Measurements from ENCODE around the gene RPS24. TPM values are rescaled to one million over a fixed set of nuclear protein-coding genes. Genes with fewer than 3 reads are reported as not detected.
"Not testable (repeated sequence)": the region's sequence is repeated elsewhere in the genome, so short reads cannot be mapped to it uniquely, and the experiment has no call there.

Gene RPS24
- total RNA-seq, 2 experiments from 2014 or later: 1,812 to 1,903 TPM

GRCh38 chr10:78062296-78062695 lies 28.6 kb downstream of the RPS24 start:
- Mint-ChIP-seq H3K9me3 (no peaks in the 10 kb centered on the region), H3K36me3 (ENCODE audit: low read depth) (no peaks in the 10 kb centered on the region), H3K4me1 (ENCODE audit: low read depth) (no peaks in the 10 kb centered on the region), H3K27me3 (peaks cover 7% of the 10 kb centered on the region), H3K4me3 (no peak overlapping the region), H3K27ac (no peak overlapping the region)
- no peak for ATAC-seq (ENCODE audit: poor library complexity)
- Histone ChIP-seq H3K4me1 (ENCODE audit: insufficient read depth, low read length) (no peaks in the 10 kb centered on the region), H3K36me3 (ENCODE audit: insufficient read depth, low read length) (no peaks in the 10 kb centered on the region), H3K4me3 (ENCODE audit: low read length) (no peak overlapping the region), H3K27me3 (ENCODE audit: control insufficient read depth in 1 of 2, insufficient read depth in 2 of 2, low read length in 2 of 2) (peaks cover 0 to 4% of the 10 kb centered on the region in 2 experiments), H3K9me3 (ENCODE audit: control insufficient read depth in 1 of 2, insufficient read depth in 1 of 2, low read length in 2 of 2) (no peaks in the 10 kb centered on the region), H3K27ac (ENCODE audit: low read depth in 1 of 2, low read length in 2 of 2) (no peak overlapping the region)
- no peak for TF ChIP-seq CTCF (IDR thresholded peaks at IDR 0.05)
- peak in 1 of 14 experiments; percentile 20 for DNase-seq
- intact Hi-C loops (cut with DNase I, micrococcal nuclease): no loop called here
- ChIA-PET CTCF (no interaction called here), POLR2A (no interaction called here)

DNA sequence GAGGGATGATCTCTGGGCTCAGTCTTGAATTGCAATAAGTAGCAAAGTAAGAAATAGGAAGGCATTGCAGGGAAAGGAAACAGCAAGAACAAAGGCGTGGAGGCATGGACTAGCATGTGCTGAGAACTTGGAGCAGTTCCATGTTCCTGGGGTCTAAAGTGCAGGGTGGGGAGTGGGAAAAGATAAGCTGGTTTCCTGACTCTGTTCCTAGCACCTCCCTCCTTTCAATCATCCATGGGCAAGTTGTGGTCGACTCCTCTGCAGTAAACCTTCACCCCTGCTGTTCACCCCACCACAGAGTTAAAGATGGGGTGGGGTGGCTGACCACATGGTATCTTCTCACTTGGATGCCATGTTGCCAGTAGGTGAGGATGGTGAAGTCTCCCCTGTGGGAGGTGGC lies 29.6 kb downstream of the RPS24 start:
- no peak overlapping the region for H3K27ac ChIP-seq (ENCODE audit: low read depth in 1 of 2, low read length in 2 of 2)
- no peaks in the 10 kb centered on the region for H3K9me3 ChIP-seq (ENCODE audit: control insufficient read depth in 1 of 2, insufficient read depth in 1 of 2, low read length in 2 of 2)
- Mint-ChIP-seq H3K4me3 (no peak overlapping the region), H3K4me1 (ENCODE audit: low read depth) (no peaks in the 10 kb centered on the region), H3K36me3 (ENCODE audit: low read depth) (no peaks in the 10 kb centered on the region), H3K27ac (no peak overlapping the region), H3K9me3 (no peaks in the 10 kb centered on the region), H3K27me3 (peaks cover 7% of the 10 kb centered on the region)
- H3K4me1 ChIP-seq (ENCODE audit: insufficient read depth, low read length): no peaks in the 10 kb centered on the region
- TF ChIP-seq CTCF (IDR thresholded peaks at IDR 0.05): no peak
- DNase-seq: no peak
- no peak overlapping the region for H3K4me3 ChIP-seq (ENCODE audit: low read length)
- intact Hi-C loops (cut with DNase I, micrococcal nuclease): no loop called here
- ChIA-PET POLR2A (no interaction called here), CTCF (no interaction called here)
- no peak for ATAC-seq (ENCODE audit: poor library complexity)
- H3K36me3 ChIP-seq (ENCODE audit: insufficient read depth, low read length): no peaks in the 10 kb centered on the region
- peaks cover 0 to 4% of the 10 kb centered on the region in 2 experiments for H3K27me3 ChIP-seq (ENCODE audit: control insufficient read depth in 1 of 2, insufficient read depth in 2 of 2, low read length in 2 of 2)

- H3K36me3 Mint-ChIP-seq (ENCODE audit: low read depth); H3K4me3 ChIP-seq (ENCODE audit: low read length); CTCF ChIA-PET; H3K36me3 ChIP-seq (ENCODE audit: insufficient read depth, low read length); H3K9me3 Mint-ChIP-seq; DNase-seq; POLR2A ChIA-PET; H3K4me3 Mint-ChIP-seq; intact Hi-C loops (cut with DNase I, micrococcal nuclease); H3K9me3 ChIP-seq (ENCODE audit: control insufficient read depth in 1 of 2, insufficient read depth in 1 of 2, low read length in 2 of 2); H3K27ac ChIP-seq (ENCODE audit: low read depth in 1 of 2, low read length in 2 of 2); H3K27me3 ChIP-seq (ENCODE audit: control insufficient read depth in 1 of 2, insufficient read depth in 2 of 2, low read length in 2 of 2); H3K27ac Mint-ChIP-seq; H3K4me1 ChIP-seq (ENCODE audit: insufficient read depth, low read length); H3K27me3 Mint-ChIP-seq; ATAC-seq (ENCODE audit: poor library complexity); H3K4me1 Mint-ChIP-seq (ENCODE audit: low read depth): not testable (repeated sequence)
Observed at GRCh38 chr10:78064919-78065318, 31.3 kb downstream of the RPS24 start.

GRCh38 chr10:78065611-78066010 lies 31.9 kb downstream of the RPS24 start:
- Mint-ChIP-seq H3K27ac (no peak overlapping the region), H3K4me1 (ENCODE audit: low read depth) (no peaks in the 10 kb centered on the region), H3K9me3 (no peaks in the 10 kb centered on the region), H3K36me3 (ENCODE audit: low read depth) (no peaks in the 10 kb centered on the region), H3K4me3 (no peak overlapping the region), H3K27me3 (peaks cover 7% of the 10 kb centered on the region)
- Histone ChIP-seq H3K36me3 (ENCODE audit: insufficient read depth, low read length) (no peaks in the 10 kb centered on the region), H3K9me3 (ENCODE audit: control insufficient read depth in 1 of 2, insufficient read depth in 1 of 2, low read length in 2 of 2) (no peaks in the 10 kb centered on the region), H3K27me3 (ENCODE audit: control insufficient read depth in 1 of 2, insufficient read depth in 2 of 2, low read length in 2 of 2) (peaks cover 0 to 4% of the 10 kb centered on the region in 2 experiments), H3K27ac (ENCODE audit: low read depth in 1 of 2, low read length in 2 of 2) (no peak overlapping the region), H3K4me1 (ENCODE audit: insufficient read depth, low read length) (no peaks in the 10 kb centered on the region), H3K4me3 (ENCODE audit: low read length) (no peak overlapping the region)
- POLR2A ChIA-PET: no interaction called here
- no peak for TF ChIP-seq CTCF (IDR thresholded peaks at IDR 0.05)
- DNase-seq: no peak
- CTCF ChIA-PET: no interaction called here
- intact Hi-C loops (cut with DNase I, micrococcal nuclease): no loop called here
- ATAC-seq (ENCODE audit: poor library complexity): no peak

All from CD4-positive, alpha-beta T cell (primary cell).